GM13977 (cell line): ENCODE data around the gene EN1.

ENCODE experiments used
- DNase-seq: peaks from one replicate; pipeline ENCODE4 v3.0.0; 2012; ENCODE audit warnings: low spot score
- in situ Hi-C: fragments of 300-500 bp; cut with MboI; formaldehyde crosslinking; loops from one replicate; pipeline ENCODE4 v1.12.0; 2022; ENCODE audit warnings: low sequenced_read_pairs, low pct_unique_long_range_greater_than_20kb, mixed read lengths, inconsistent platforms; ENCODE audit not compliant: unreplicated experiment
- TF ChIP-seq, protein P1 (sequence below): IDR thresholded peaks from 2 replicates; pipeline ENCODE4 v1.5.1; 2012; ENCODE audit warnings: mild to moderate bottlenecking, control low read depth; ENCODE audit not compliant: insufficient read depth; ENCODE audit errors: extremely low read depth, missing control alignments

The EN1 gene

DNA sequence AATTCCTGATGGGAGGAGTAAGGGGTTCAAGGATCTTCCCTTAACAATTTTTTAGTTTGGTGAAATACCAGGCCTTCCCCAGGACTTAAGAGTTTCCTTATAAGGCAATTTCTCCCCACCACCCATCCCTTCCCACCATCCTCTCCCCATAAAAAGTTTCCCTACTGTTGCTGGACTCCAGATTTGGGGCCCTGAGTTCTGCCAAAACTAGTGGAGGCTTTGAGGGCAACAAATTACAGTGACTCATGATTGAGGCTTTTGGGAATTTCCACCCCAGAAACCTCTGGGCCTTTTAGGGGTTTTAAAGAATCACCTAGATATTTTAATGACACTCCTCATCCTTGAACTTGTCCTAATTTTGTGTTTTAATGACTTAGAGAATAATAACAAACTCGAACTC lies 14.3 kb upstream of the EN1 start:
- in situ Hi-C loops, result loop anchor here (25.0 kb wide), 1 partner anchor 824 kb away; no protein-coding TSS in a partner anchor
- no peak for DNase-seq
- TF ChIP-seq, protein P1, sequence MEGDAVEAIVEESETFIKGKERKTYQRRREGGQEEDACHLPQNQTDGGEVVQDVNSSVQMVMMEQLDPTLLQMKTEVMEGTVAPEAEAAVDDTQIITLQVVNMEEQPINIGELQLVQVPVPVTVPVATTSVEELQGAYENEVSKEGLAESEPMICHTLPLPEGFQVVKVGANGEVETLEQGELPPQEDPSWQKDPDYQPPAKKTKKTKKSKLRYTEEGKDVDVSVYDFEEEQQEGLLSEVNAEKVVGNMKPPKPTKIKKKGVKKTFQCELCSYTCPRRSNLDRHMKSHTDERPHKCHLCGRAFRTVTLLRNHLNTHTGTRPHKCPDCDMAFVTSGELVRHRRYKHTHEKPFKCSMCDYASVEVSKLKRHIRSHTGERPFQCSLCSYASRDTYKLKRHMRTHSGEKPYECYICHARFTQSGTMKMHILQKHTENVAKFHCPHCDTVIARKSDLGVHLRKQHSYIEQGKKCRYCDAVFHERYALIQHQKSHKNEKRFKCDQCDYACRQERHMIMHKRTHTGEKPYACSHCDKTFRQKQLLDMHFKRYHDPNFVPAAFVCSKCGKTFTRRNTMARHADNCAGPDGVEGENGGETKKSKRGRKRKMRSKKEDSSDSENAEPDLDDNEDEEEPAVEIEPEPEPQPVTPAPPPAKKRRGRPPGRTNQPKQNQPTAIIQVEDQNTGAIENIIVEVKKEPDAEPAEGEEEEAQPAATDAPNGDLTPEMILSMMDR, result no peak

DNA sequence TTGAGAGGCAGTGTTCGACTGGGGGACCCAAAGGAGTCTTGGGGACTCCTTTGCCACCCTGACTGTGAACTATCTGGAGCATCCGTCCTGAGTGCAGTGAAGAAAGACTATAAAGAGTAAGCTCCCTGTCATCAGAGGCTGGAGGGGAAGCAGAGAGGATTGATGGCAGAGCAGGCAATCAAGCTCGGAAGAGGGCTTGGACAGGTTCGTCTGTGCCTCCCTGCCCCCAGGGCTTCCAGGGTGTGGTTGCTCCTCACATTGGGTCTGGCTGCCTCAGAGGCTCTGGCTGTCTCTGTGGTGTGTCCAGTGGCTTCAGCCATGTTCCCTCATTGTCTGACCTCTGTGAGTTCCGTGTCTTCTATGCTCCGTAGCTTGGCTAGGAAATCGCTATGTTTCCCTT lies 13.8 kb upstream of the EN1 start:
- no peak for DNase-seq
- TF ChIP-seq, protein P1, result no peak
- in situ Hi-C loops, result loop anchor here (25.0 kb wide), 1 partner anchor 824 kb away; no protein-coding TSS in a partner anchor

DNA sequence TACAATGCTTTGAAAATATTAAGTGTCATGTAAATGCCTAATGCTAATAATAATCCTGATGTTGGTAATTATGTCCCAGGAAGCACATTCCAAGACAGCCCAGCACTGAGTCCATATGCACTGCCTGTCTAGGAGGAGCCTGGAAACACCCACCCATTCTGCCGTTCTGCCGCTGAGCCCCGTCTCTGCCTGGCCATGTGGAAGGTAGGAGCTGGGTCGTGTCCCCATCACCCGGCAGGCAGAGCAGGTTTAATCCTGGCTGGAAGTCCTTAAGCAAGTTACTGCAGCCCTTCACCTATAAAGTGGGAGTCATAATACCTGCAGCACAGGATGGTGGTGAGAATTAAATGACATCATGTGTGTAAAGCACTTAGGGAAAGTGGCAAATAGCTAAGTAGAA lies 13.1 kb upstream of the EN1 start:
- in situ Hi-C loops, result loop anchor here (25.0 kb wide), 1 partner anchor 823 kb away; no protein-coding TSS in a partner anchor
- no peak for DNase-seq

DNA sequence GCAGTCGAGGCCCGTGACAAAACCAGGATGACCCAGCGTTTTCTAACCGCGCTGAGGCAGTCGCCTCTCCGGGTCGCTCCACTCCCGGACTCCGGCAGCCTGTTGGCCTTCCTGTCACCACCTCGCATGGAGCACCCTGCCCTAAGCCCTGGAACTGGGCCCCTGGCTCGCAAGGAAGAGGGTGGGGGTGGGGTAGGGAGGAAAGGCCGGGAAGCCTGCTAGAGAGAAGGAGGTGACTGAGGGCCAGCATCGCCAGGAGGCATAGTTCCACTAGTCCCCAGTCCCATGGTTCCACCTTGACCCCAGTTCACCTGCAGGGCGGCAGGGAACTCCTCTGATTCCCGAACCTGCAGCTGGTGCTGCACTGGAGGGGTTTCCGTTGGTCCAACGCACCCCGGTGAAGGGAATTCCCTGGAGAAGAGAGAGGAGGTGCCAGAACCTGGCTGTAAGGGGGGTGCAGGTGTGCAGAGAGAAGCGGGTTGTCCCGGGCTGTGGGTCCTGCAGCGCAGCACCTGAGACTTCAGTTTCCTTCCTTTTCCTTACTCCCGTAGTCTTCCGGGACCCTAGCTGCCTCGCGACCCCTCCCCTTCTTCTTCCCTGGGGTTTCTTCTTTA lies 11.8 kb upstream of the EN1 start:
- TF ChIP-seq, protein P1, result no peak
- in situ Hi-C loops, result loop anchor here (10.0 to 25.0 kb wide), 2 partner anchors 634 to 822 kb away; no protein-coding TSS in a partner anchor

More for the DNA sequence above, 13.1 kb upstream of the EN1 start:
- TF ChIP-seq, protein P1, result no peak

DNA sequence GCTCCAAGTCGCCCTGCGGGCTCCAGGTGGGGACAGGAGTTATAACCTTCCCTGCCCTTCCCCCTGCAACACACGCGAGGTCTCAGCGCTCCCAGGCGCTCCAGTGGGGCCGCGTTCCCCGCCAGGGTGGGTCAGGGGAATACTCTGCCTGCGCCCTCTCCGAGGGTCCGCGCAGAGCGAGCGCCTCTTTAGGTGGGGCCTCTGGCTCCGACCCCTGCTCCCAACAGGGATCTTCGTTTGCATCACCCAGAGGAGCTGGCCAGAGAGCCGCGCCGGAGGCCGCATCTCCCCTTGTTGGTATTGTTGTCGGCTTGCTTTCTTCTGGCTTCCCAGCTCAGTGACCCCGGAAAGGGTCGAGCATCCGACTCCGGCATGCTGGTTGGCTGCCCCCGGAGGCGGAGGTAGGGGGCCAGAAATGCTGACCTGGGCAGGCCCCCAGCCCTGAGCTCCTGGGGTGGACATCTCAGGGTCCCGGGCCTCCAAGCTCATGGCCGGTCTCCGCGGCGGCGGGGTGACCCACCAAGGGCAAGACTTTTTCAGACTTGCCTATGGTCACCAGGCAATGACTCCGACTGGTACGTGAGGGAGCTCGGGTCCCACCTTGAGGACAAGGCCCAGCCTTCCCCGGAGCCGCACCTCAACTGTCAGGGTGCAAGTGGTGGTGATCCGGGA lies 11.2 kb upstream of the EN1 start:
- in situ Hi-C loops, result loop anchor here (10.0 to 25.0 kb wide), 2 partner anchors 634 to 821 kb away; no protein-coding TSS in a partner anchor
- TF ChIP-seq, protein P1, result no peak
- DNase-seq, result peak; percentile 14

More for the DNA sequence above, 11.8 kb upstream of the EN1 start:
- DNase-seq, result peak; percentile 13

DNA sequence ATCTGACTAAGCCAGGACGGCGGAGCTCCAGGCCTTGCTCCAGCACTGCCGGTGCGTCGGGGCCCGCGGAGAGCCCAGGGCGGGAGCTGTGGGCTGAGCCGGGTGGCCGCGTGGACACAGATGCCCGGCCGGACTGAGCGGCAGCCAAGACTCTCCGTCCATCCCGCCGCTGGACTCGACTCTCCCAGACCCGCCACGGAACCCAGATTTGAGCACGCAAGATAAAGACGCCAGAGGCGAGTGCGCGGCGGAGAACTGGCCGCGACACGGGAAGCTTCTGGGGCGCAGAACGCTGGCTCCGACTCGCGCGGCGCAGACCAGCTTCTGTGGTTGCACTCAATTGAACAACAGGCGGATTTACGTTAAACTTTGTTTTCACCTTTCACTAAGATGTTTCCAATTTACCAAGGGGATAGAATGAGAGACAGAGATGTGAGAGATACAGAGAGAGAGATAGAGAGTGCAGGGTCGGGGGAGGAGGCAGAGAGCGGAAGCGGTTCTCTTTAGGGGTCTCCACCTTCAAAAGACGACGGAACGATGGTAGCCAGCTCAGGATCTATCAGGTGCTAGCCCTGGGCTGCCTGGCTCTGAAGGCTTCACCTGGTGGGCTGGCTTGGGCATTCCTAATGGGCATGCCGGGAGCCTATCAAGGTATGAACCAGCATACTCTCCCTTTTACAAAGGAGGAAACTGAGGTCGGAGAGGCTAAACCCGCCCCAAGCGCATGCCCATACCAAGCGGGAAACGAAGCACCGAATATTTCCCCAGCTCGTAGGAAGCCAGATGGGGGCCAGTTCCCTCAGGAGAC lies 10.4 kb upstream of the EN1 start:
- TF ChIP-seq, protein P1, result no peak
- DNase-seq, result peak; percentile 23
- in situ Hi-C loops, result loop anchor here (10.0 to 25.0 kb wide), 2 partner anchors 633 to 821 kb away; no protein-coding TSS in a partner anchor
